Ectodermal cell (in vitro differentiated cells): ENCODE results near the gene P3H3.

Source experiments
- H3K27ac ChIP-seq: 2 replicates; pipeline ENCODE4 v1.7.0; 2013; ENCODE audit warnings: mild to moderate bottlenecking, low read depth, low read length; ENCODE audit not compliant: insufficient read depth, poor library complexity, severe bottlenecking
- H3K27me3 ChIP-seq: 2 replicates; pipeline ENCODE4 v1.7.0; 2013; ENCODE audit warnings: mild to moderate bottlenecking, low read length; ENCODE audit not compliant: insufficient read depth, control insufficient read depth, poor library complexity, severe bottlenecking
- H3K36me3 ChIP-seq: one replicate; pipeline ENCODE4 v1.7.0; 2013; ENCODE audit warnings: low read length; ENCODE audit not compliant: control insufficient read depth, insufficient read depth
- H3K4me1 ChIP-seq: one replicate; pipeline ENCODE4 v1.7.0; 2013; ENCODE audit warnings: low read length; ENCODE audit not compliant: control insufficient read depth, insufficient read depth
- H3K4me3 ChIP-seq: 2 replicates; pipeline ENCODE4 v1.7.0; 2013; ENCODE audit warnings: low read depth, low read length, control low read depth; ENCODE audit not compliant: insufficient read depth
- H3K9me3 ChIP-seq: 2 replicates; pipeline ENCODE4 v1.7.0; 2013; ENCODE audit warnings: mild to moderate bottlenecking, low read length, moderate library complexity; ENCODE audit not compliant: control insufficient read depth
- WGBS, 2 experiments: methylation state at CpG; one replicate each; pipeline ENCODE4 v1.1.7; 2013; ENCODE audit warnings: missing lambda C conversion rate in 2 of 2; 5-methylcytosine and 5-hydroxymethylcytosine counted together

Gene P3H3

GRCh38 chr12:6834254-6834653 is 6.0 kb downstream of the P3H3 start:
- WGBS, 2 experiments, result 75 to 91% methylated on average over 1 of the region's 1 CpG
- Histone ChIP-seq H3K4me3 (no peak overlapping the region), H3K27me3 (no peaks in the 10 kb centered on the region), H3K27ac (no peak overlapping the region), H3K9me3 (no peaks in the 10 kb centered on the region), H3K4me1 (peaks cover 16% of the 10 kb centered on the region), H3K36me3 (peaks cover 40% of the 10 kb centered on the region)

- H3K27ac ChIP-seq, result no peak overlapping the region
- no peaks in the 10 kb centered on the region for H3K9me3 ChIP-seq
- no peak overlapping the region for H3K4me3 ChIP-seq
- H3K4me1 ChIP-seq, result peaks cover 19% of the 10 kb centered on the region
- H3K36me3 ChIP-seq, result peaks cover 40% of the 10 kb centered on the region
- H3K27me3 ChIP-seq, result no peaks in the 10 kb centered on the region
- 91 to 93% methylated on average over 5 of the region's 5 CpGs for WGBS, 2 experiments
Observed at GRCh38 chr12:6834873-6835272, 6.7 kb downstream of the P3H3 start.

- H3K36me3 ChIP-seq, result peaks cover 26% of the 10 kb centered on the region
- H3K4me1 ChIP-seq, result peaks cover 23% of the 10 kb centered on the region
- WGBS, 2 experiments, result 86% methylated on average over 16 of the region's 16 CpGs
- no peak overlapping the region for H3K27ac ChIP-seq
- no peaks in the 10 kb centered on the region for H3K27me3 ChIP-seq
- H3K9me3 ChIP-seq, result no peaks in the 10 kb centered on the region
- H3K4me3 ChIP-seq, result no peak overlapping the region
Observed at GRCh38 chr12:6836851-6837250, 8.6 kb downstream of the P3H3 start.

- no peak overlapping the region for H3K4me3 ChIP-seq
- peaks cover 24% of the 10 kb centered on the region for H3K36me3 ChIP-seq
- no peaks in the 10 kb centered on the region for H3K27me3 ChIP-seq
- WGBS, 2 experiments, result 93% methylated on average over 26 of the region's 26 CpGs
- no peak overlapping the region for H3K27ac ChIP-seq
- H3K4me1 ChIP-seq, result peaks cover 23% of the 10 kb centered on the region
- H3K9me3 ChIP-seq, result no peaks in the 10 kb centered on the region
Observed at GRCh38 chr12:6837370-6838060, 9.3 kb downstream of the P3H3 start.

GRCh38 chr12:6838854-6839253 is 10.6 kb downstream of the P3H3 start:
- Histone ChIP-seq H3K4me1 (peaks cover 23% of the 10 kb centered on the region), H3K27ac (no peak overlapping the region), H3K27me3 (no peaks in the 10 kb centered on the region), H3K36me3 (peaks cover 17% of the 10 kb centered on the region), H3K9me3 (no peaks in the 10 kb centered on the region), H3K4me3 (no peak overlapping the region)
- 94 to 96% methylated on average over 16 of the region's 16 CpGs for WGBS, 2 experiments

- H3K4me1 ChIP-seq, result peaks cover 23% of the 10 kb centered on the region
- no peaks in the 10 kb centered on the region for H3K9me3 ChIP-seq
- no peak overlapping the region for H3K4me3 ChIP-seq
- H3K36me3 ChIP-seq, result peaks cover 17% of the 10 kb centered on the region
- peak overlapping the region; percentile 92 for H3K27ac ChIP-seq
- 64 to 69% methylated on average over 10 of the region's 10 CpGs for WGBS, 2 experiments
- no peaks in the 10 kb centered on the region for H3K27me3 ChIP-seq
Observed at GRCh38 chr12:6839482-6840201, 11.4 kb downstream of the P3H3 start.

- no peak overlapping the region for H3K4me3 ChIP-seq
- H3K9me3 ChIP-seq, result no peaks in the 10 kb centered on the region
- 73 to 97% methylated on average over 1 of the region's 1 CpG for WGBS, 2 experiments
- peaks cover 23% of the 10 kb centered on the region for H3K36me3 ChIP-seq
- peak overlapping the region; percentile 92 for H3K27ac ChIP-seq
- H3K27me3 ChIP-seq, result no peaks in the 10 kb centered on the region
- peaks cover 23% of the 10 kb centered on the region for H3K4me1 ChIP-seq
Observed at GRCh38 chr12:6840330-6840729, 12.1 kb downstream of the P3H3 start.

GRCh38 chr12:6840761-6841515 is 12.7 kb downstream of the P3H3 start, which contains the start of gene GNB3:
TSS of gene GNB3 (plus strand) at chr12:6840925. CDS start at chr12:6841288, 363 bp downstream.
- peaks cover 23% of the 10 kb centered on the region for H3K4me1 ChIP-seq
- no peak within 1 kb of the TSS for H3K4me3 ChIP-seq
- H3K27ac ChIP-seq, result peak within 1 kb of the TSS; percentile 92
- peaks cover 29% of the 10 kb centered on the region for H3K36me3 ChIP-seq
- H3K27me3 ChIP-seq, result no peaks in the 10 kb centered on the region
- H3K9me3 ChIP-seq, result no peaks in the 10 kb centered on the region
- WGBS, 2 experiments, result 77 to 85% methylated on average over 22 to 24 of the region's 24 CpGs

- Histone ChIP-seq H3K27me3 (no peaks in the 10 kb centered on the region), H3K4me3 (no peak overlapping the region), H3K9me3 (no peaks in the 10 kb centered on the region), H3K27ac (no peak overlapping the region), H3K4me1 (peaks cover 23% of the 10 kb centered on the region), H3K36me3 (peaks cover 36% of the 10 kb centered on the region)
- 91 to 98% methylated on average over 4 of the region's 4 CpGs for WGBS, 2 experiments
Observed at GRCh38 chr12:6842075-6842474, 13.9 kb downstream of the P3H3 start.
